Psoas muscle (tissue), 8 donors: Measurements from ENCODE around the gene KCNMA1. TPM values are rescaled to one million over a fixed set of nuclear protein-coding genes. Genes with fewer than 3 reads are reported as not detected.

Source experiments
- ATAC-seq, 4 donors: fragments of 200-7000 bp; cut with Tn5 transposase; one replicate each; pipeline ENCODE4 v1.9.1; 2020; ENCODE audit warnings: moderate library complexity in 3 of 4, mild to moderate bottlenecking in 2 of 4
- DNase-seq, 2 donors: peaks; one replicate each; pipeline ENCODE4 v3.0.0-alpha.2; 2020
- H3K27ac ChIP-seq: fragments of 200-600 bp; one replicate; pipeline ENCODE4 v1.8.0; 2022
- H3K27me3 ChIP-seq, 3 donors: fragments of 200-600 bp in 1 of 3; one replicate each; pipeline versions ENCODE4 v1.6.1 to v1.8.0; 2013 to 2022; ENCODE audit warnings: low read length in 2 of 3, mild to moderate bottlenecking in 2 of 3, moderate library complexity in 1 of 3; ENCODE audit not compliant: insufficient read depth in 3 of 3
- H3K36me3 ChIP-seq, 2 donors: fragments of 200-600 bp in 1 of 2; one replicate each; pipeline versions ENCODE4 v1.6.1 to v1.8.0; 2013 to 2022; ENCODE audit warnings: low read depth in 1 of 2, mild to moderate bottlenecking in 1 of 2, moderate library complexity in 1 of 2; ENCODE audit not compliant: insufficient read depth in 1 of 2
- H3K4me1 ChIP-seq: fragments of 200-600 bp; one replicate; pipeline ENCODE4 v1.8.0; 2022
- H3K4me3 ChIP-seq: fragments of 200-600 bp; one replicate; pipeline ENCODE4 v1.8.0; 2022; ENCODE audit warnings: mild to moderate bottlenecking
- H3K9me3 ChIP-seq: fragments of 200-600 bp; one replicate; pipeline ENCODE4 v1.8.0; 2022
- WGBS, 3 donors: extraction: QIAGEN DNeasy Blood & Tissue Kit; methylation state at CpG; one replicate each; pipeline versions ENCODE4 v1.1.6 to v1.1.7; 2013; 5-methylcytosine and 5-hydroxymethylcytosine counted together
- intact Hi-C, 2 donors: fragments of 100-400 bp; cut with DNase I; formaldehyde crosslinking; loops; one replicate each; pipeline versions ENCODE4 v1.11.0 to v1.14.2; 2022
- polyA plus RNA-seq, 3 donors: library from polyadenylated mRNA; stranded (reverse); fragments of 200-250 nt; gene quantifications; one replicate each; pipeline ENCODE4 v1.2.3, GENCODE V29; 2013
- total RNA-seq, 4 donors: library from RNA; stranded (reverse); fragmentation: NEBNext Ultra II Directional in 2 of 4; extraction: Animal tissue kit (Norgen Biotek cat#: 25700) in 2 of 4; gene quantifications; one replicate each; pipeline versions ENCODE4 v1.2.1 to v1.2.4, GENCODE V29; 2021 to 2023
- TF ChIP-seq, protein P1 (sequence below): fragments of 200-600 bp; IDR thresholded peaks from one replicate; pipeline ENCODE4 v1.8.0; 2022; ENCODE audit warnings: antibody characterized with exemption
- donor health status: healthy with polysubstance abuse.
- donor health status: DM: no; HTN: no; CAD: no; lungs with moderate emphysema.
- donor health status: Bipolar disorder and iron deficiency.
- donor health status: healthy.
- donor health status: DM: yes; HTN: yes; CAD: no.
- donor health status: DM: no; HTN: no; CAD: no.
- donor health status: DM: no; HTN: no; CAD: no.
- donor health status: DM: yes; HTN: yes; CAD: no.

Gene KCNMA1
- total and polyA plus RNA-seq, 7 donors: 7.9 to 53.0 (median 41.9) TPM

DNA sequence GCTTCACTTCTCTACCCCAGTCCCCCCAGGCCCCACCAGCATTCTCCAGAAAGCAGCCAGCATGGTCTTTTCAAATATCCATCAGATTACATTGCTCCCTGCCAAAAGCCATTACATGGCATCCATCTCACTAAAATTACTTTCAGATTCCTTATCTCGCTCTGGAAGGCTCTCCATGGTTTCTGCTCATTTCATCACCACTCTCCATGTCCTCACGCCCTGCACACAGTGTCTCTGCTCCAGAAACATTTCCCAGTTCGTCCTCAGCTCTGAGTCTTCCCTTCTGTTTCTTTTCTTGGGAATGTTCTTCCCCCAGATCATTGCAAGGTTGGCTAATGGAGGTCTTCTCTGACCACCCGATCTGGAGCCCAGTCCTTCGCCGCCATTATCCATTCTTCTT, 499.1 kb downstream of the KCNMA1 start:
- no peak for ATAC-seq
- TF ChIP-seq, protein P1, sequence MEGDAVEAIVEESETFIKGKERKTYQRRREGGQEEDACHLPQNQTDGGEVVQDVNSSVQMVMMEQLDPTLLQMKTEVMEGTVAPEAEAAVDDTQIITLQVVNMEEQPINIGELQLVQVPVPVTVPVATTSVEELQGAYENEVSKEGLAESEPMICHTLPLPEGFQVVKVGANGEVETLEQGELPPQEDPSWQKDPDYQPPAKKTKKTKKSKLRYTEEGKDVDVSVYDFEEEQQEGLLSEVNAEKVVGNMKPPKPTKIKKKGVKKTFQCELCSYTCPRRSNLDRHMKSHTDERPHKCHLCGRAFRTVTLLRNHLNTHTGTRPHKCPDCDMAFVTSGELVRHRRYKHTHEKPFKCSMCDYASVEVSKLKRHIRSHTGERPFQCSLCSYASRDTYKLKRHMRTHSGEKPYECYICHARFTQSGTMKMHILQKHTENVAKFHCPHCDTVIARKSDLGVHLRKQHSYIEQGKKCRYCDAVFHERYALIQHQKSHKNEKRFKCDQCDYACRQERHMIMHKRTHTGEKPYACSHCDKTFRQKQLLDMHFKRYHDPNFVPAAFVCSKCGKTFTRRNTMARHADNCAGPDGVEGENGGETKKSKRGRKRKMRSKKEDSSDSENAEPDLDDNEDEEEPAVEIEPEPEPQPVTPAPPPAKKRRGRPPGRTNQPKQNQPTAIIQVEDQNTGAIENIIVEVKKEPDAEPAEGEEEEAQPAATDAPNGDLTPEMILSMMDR: no peak
- WGBS, 3 donors: 89 to 92% (median 92%) methylated on average over 6 of the region's 6 CpGs
- intact Hi-C loops: no loop called here
- Histone ChIP-seq H3K27me3 (no peaks in the 10 kb centered on the region), H3K4me3 (no peak overlapping the region), H3K9me3 (no peaks in the 10 kb centered on the region), H3K27ac (no peak overlapping the region), H3K4me1 (no peaks in the 10 kb centered on the region), H3K36me3 (no peaks in the 10 kb centered on the region)
- no peak for DNase-seq

DNA sequence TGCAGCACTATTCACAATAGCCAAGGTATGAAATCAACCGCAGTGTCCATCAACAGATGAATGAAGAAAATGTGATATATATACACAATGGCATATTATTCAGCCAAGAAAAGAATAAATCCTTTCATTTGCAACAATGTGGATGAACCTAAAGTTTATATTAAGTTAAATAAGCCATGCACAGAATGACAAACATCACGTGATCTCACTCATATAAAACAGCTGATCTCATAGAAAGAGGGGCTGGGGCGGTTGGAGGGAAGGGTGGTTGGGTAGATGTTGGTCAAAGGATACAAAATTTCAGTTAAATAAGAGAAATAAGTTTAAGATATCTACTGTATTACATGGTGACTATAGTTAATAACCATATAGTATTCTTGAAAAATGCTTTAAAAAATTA, 502.1 kb downstream of the KCNMA1 start:
- H3K27me3 ChIP-seq: no peaks in the 10 kb centered on the region
- H3K9me3 ChIP-seq: no peaks in the 10 kb centered on the region
- ATAC-seq: no peak
- no peak overlapping the region for H3K4me3 ChIP-seq
- no peak overlapping the region for H3K27ac ChIP-seq
- H3K36me3 ChIP-seq: no peaks in the 10 kb centered on the region
- no peaks in the 10 kb centered on the region for H3K4me1 ChIP-seq
- TF ChIP-seq, protein P1: no peak
- intact Hi-C loops: no loop called here
- DNase-seq: no peak
- 90 to 94% (median 94%) methylated on average over 3 of the region's 3 CpGs for WGBS, 3 donors

DNA sequence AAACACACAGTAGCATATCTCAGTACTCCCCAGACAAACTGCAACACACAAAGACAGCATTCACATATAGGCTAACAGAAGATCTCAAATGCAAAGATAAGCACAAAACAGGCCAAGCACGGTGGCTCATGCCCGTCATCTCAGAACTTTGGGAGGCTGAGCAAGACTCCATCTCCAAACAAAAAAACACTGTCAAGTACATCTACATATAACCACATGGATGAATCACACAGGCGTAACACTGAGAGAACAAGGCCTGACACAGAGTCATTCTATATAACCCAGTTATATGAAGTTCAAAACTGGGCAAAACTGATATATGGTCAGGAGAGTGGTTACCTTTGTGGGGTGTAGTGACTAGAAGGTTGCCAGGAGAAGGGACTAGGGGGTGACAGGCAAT, 506.4 kb downstream of the KCNMA1 start:
- intact Hi-C loops: no loop called here
- H3K27me3 ChIP-seq: no peaks in the 10 kb centered on the region
- ATAC-seq (no peak), DNase-seq (no peak)
- H3K4me3 ChIP-seq: no peak overlapping the region
- no peaks in the 10 kb centered on the region for H3K9me3 ChIP-seq
- H3K27ac ChIP-seq: no peak overlapping the region
- TF ChIP-seq, protein P1: no peak
- 91 to 96% (median 92%) methylated on average over 3 of the region's 3 CpGs for WGBS, 3 donors
- H3K36me3 ChIP-seq: no peaks in the 10 kb centered on the region
- H3K4me1 ChIP-seq: no peaks in the 10 kb centered on the region

DNA sequence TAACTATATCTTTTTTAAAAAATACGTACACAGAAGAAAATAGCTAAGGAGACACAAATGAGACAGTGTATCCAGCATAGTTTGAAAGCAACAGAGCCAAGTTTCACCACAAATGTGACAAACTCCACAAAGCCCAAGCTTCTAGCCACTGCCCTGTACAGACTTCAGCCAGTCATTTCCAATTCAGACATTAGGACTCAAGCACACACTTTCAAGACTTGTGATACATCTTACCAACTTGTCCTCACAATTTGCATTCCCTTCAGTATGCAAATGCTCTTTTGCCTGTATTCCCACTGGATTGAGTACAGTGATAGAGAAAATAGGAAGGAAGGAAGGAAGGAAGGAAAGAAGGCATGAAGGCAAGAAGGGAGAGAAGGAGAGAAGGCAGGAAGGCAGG, 510.4 kb downstream of the KCNMA1 start:
- Histone ChIP-seq H3K27me3 (no peaks in the 10 kb centered on the region), H3K4me1 (no peaks in the 10 kb centered on the region), H3K36me3 (no peaks in the 10 kb centered on the region), H3K27ac (no peak overlapping the region), H3K4me3 (no peak overlapping the region), H3K9me3 (no peaks in the 10 kb centered on the region)
- no peak for ATAC-seq
- 93 to 100% (median 95%) methylated on average over 1 of the region's 1 CpG for WGBS, 3 donors
- intact Hi-C loops: no loop called here
- TF ChIP-seq, protein P1: no peak
- no peak for DNase-seq

DNA sequence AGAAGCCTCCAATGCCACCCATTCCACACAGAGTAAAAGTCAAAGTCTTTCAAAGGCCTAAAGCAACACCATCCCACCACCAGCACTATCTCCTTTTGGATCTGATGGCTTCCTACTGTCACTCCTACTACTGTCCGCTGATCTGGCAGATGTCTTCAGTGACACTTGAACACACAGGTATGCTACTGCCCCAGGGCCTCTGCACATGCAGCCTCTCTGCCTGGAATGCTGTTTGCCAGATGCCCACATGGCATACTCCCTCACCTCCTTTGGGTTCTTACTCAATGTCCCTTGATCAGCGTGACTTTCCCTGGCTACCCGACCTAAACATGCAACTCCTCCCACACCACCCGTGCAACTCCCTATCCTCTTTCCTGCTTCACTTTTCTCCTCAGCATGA, 512.4 kb downstream of the KCNMA1 start:
- TF ChIP-seq, protein P1: no peak
- H3K9me3 ChIP-seq: no peaks in the 10 kb centered on the region
- no peak for ATAC-seq
- no peaks in the 10 kb centered on the region for H3K4me1 ChIP-seq
- no peak overlapping the region for H3K27ac ChIP-seq
- intact Hi-C loops: no loop called here
- H3K36me3 ChIP-seq: no peaks in the 10 kb centered on the region
- H3K4me3 ChIP-seq: no peak overlapping the region
- H3K27me3 ChIP-seq: no peaks in the 10 kb centered on the region
- no peak for DNase-seq
- 78 to 83% (median 78%) methylated on average over 4 of the region's 4 CpGs for WGBS, 3 donors
